MM.1S (cell line): ENCODE data around the gene TIGIT.

ENCODE experiments used
- DNase-seq: peaks from one replicate; pipeline ENCODE4 v3.0.0-alpha.2; 2015
- H2AFZ ChIP-seq: fragments of 300-600 bp; sonication (generic); 2 replicates; pipeline ENCODE4 v1.6.0; 2016; ENCODE audit warnings: antibody characterized with exemption, low read length
- H3F3A ChIP-seq: fragments of 300-600 bp; sonication (generic); 2 replicates; pipeline ENCODE4 v1.6.1; 2016; ENCODE audit warnings: mild to moderate bottlenecking, antibody characterized with exemption, low read length, moderate library complexity, mixed read lengths; ENCODE audit not compliant: insufficient read depth
- H3K27ac ChIP-seq: fragments of 300-600 bp; sonication (generic); 2 replicates; pipeline ENCODE4 v1.5.1; 2016; ENCODE audit warnings: mild to moderate bottlenecking, low read length
- H3K27me3 ChIP-seq: fragments of 300-600 bp; sonication (generic); replicated peaks from 2 replicates; pipeline ENCODE4 v1.6.0; 2016; ENCODE audit warnings: low read length; ENCODE audit not compliant: insufficient read depth
- H3K36me3 ChIP-seq: fragments of 300-600 bp; sonication (generic); replicated peaks from 2 replicates; pipeline ENCODE4 v1.6.1; 2016; ENCODE audit warnings: mild to moderate bottlenecking, low read length, mixed read lengths; ENCODE audit not compliant: insufficient read depth
- H3K4me1 ChIP-seq: fragments of 300-600 bp; sonication (generic); 2 replicates; pipeline ENCODE4 v1.6.1; 2016; ENCODE audit warnings: low read length, mixed read lengths
- H3K4me2 ChIP-seq: fragments of 300-600 bp; sonication (generic); 2 replicates; pipeline ENCODE4 v1.6.0; 2016; ENCODE audit warnings: low read depth, low read length
- H3K4me3 ChIP-seq: fragments of 300-600 bp; sonication (generic); 2 replicates; pipeline ENCODE4 v1.5.1; 2016; ENCODE audit warnings: low read length, mixed read lengths
- H3K79me2 ChIP-seq: fragments of 300-600 bp; sonication (generic); 2 replicates; pipeline ENCODE4 v1.6.1; 2016; ENCODE audit warnings: mixed run types, low read length, mixed read lengths
- H3K9ac ChIP-seq: fragments of 300-600 bp; sonication (generic); 2 replicates; pipeline ENCODE4 v1.6.1; 2016; ENCODE audit warnings: low read length, mixed read lengths
- H3K9me2 ChIP-seq: fragments of 300-600 bp; sonication (generic); replicated peaks from 2 replicates; pipeline ENCODE4 v1.6.1; 2016; ENCODE audit warnings: mild to moderate bottlenecking, low read length, mixed read lengths; ENCODE audit not compliant: insufficient read depth
- H3K9me3 ChIP-seq: fragments of 300-600 bp; sonication (generic); replicated peaks from 2 replicates; pipeline ENCODE4 v1.6.1; 2016; ENCODE audit warnings: mild to moderate bottlenecking, low read length, mixed read lengths; ENCODE audit not compliant: insufficient read depth
- H4K20me1 ChIP-seq: fragments of 300-600 bp; sonication (generic); 2 replicates; pipeline ENCODE4 v1.6.1; 2016; ENCODE audit warnings: mild to moderate bottlenecking, low read length, moderate library complexity, mixed read lengths; ENCODE audit not compliant: insufficient read depth
- CTCF ChIP-seq: fragments of 300-600 bp; sonication (generic); IDR thresholded peaks from 2 replicates; pipeline ENCODE4 v1.5.1; 2016; ENCODE audit warnings: antibody characterized with exemption, low read length, mixed read lengths
- EZH2 ChIP-seq: fragments of 300-600 bp; sonication (generic); optimal IDR thresholded peaks from 2 replicates; pipeline ENCODE3; 2017; ENCODE audit warnings: low read depth, mild to moderate bottlenecking, antibody characterized with exemption, low read length, mixed read lengths
- EZH2phosphoT487 ChIP-seq: fragments of 300-600 bp; sonication (generic); IDR thresholded peaks from 2 replicates; pipeline ENCODE4 v1.6.1; 2018; ENCODE audit warnings: antibody characterized with exemption, low read length

TIGIT gene

DNA sequence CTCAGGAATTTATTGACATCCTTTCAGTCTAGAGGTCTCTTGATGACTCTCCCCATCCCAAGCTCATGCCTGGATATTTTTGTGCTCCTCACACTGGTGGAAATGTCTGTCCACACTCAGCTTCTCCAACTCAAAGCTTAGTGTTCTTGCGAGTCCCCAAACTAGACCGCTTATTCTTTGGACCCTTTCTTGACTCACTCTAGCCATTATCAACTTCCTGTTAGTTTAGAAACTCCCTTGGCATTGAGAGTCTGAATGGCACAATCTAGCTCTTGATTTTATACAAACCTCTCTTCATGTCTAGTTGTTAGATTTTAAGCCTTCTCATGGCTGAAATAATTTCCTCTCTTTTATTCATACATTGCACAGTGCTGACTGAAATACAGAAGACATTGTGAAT lies 19.6 kb downstream of the TIGIT start:
- Histone ChIP-seq H3K4me2 (no peak overlapping the region), H3K9me3 (no peaks in the 10 kb centered on the region), H3K27me3 (no peaks in the 10 kb centered on the region), H3K79me2 (no peaks in the 10 kb centered on the region), H3K9ac (no peak overlapping the region), H3K27ac (no peak overlapping the region), H3F3A (no peaks in the 10 kb centered on the region), H4K20me1 (no peaks in the 10 kb centered on the region), H3K36me3 (no peaks in the 10 kb centered on the region), H2AFZ (no peak overlapping the region), H3K9me2 (no peaks in the 10 kb centered on the region), H3K4me3 (no peak overlapping the region), H3K4me1 (peaks cover 2% of the 10 kb centered on the region; the same call in 1 of the 2 replicates)
- DNase-seq = no peak
- no peak for TF ChIP-seq CTCF
- TF ChIP-seq EZH2 = no peak
- TF ChIP-seq EZH2phosphoT487 = no peak

DNA sequence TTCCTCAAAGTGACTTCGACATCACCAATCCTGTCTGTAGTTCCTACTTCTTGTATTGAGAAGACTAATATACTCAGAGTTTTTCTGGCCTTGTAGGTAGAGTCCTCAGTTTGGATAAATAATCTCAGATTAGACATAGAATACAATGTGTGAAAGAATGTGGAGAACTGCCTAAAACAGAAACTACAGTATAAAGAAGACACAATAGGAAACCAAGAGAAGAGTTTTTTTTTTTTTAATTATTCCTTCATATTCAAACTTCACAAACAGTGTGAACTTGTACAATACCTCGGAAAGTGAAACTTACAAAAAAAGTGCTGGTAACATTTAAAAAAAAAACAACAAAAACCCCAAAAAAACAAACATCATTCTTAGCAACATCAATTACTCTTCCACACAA lies 20.5 kb downstream of the TIGIT start:
- no peak for TF ChIP-seq EZH2phosphoT487
- TF ChIP-seq EZH2 = no peak
- TF ChIP-seq CTCF = no peak
- Histone ChIP-seq H3K4me1 (no peaks in the 10 kb centered on the region), H3K4me2 (no peak overlapping the region), H3K4me3 (no peak overlapping the region), H3K79me2 (no peaks in the 10 kb centered on the region), H2AFZ (no peak overlapping the region), H3K27ac (no peak overlapping the region), H3F3A (no peaks in the 10 kb centered on the region), H3K9me3 (no peaks in the 10 kb centered on the region), H3K9ac (no peak overlapping the region), H4K20me1 (no peaks in the 10 kb centered on the region), H3K36me3 (no peaks in the 10 kb centered on the region), H3K9me2 (no peaks in the 10 kb centered on the region), H3K27me3 (no peaks in the 10 kb centered on the region)
- DNase-seq = no peak

DNA sequence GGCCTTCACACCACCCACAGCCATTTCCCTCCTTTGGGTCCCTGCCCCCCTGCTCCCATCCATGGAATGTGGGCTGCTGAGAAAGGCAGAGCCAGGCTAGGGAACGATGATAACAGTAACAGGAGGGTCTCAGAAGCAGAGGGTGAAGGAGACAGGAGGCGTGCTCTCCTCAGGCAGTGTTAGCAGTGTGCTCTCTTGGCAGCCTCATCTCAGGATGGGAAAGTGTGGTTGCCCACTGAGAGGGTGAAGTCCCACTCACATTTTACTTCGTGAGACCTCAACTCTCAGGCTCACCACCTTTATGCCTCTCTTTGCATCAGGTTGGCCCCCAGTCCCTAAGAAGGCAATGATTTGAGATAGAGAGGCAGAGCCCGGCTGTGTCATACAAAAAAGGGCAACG lies 24.5 kb downstream of the TIGIT start:
- no peak for DNase-seq
- no peak overlapping the region for H3K4me3 ChIP-seq
- H3K4me1 ChIP-seq = no peaks in the 10 kb centered on the region
- H3K79me2 ChIP-seq = no peaks in the 10 kb centered on the region
- no peaks in the 10 kb centered on the region for H3K9me3 ChIP-seq
- H3K9ac ChIP-seq = no peak overlapping the region
- no peaks in the 10 kb centered on the region for H3K36me3 ChIP-seq
- H3K9me2 ChIP-seq = no peaks in the 10 kb centered on the region
- no peak overlapping the region for H2AFZ ChIP-seq
- H4K20me1 ChIP-seq = no peaks in the 10 kb centered on the region
- no peak overlapping the region for H3K27ac ChIP-seq
- no peaks in the 10 kb centered on the region for H3F3A ChIP-seq
- H3K4me2 ChIP-seq = no peak overlapping the region
- TF ChIP-seq CTCF (no peak), EZH2phosphoT487 (no peak), EZH2 (no peak)
- no peaks in the 10 kb centered on the region for H3K27me3 ChIP-seq
